ENCODE measurements around the gene FAM114A2. TPM values are rescaled to one million over a fixed set of nuclear protein-coding genes. Genes with fewer than 3 reads are reported as not detected.
A peak's percentile ranks its signal among the peaks of the same experiment; 100 is the strongest.

Gene FAM114A2
- total and polyA plus RNA-seq, 2 donors (not counting 1 experiment from before 2014, with no cell fraction given): 28.0 to 33.9 TPM

DNA sequence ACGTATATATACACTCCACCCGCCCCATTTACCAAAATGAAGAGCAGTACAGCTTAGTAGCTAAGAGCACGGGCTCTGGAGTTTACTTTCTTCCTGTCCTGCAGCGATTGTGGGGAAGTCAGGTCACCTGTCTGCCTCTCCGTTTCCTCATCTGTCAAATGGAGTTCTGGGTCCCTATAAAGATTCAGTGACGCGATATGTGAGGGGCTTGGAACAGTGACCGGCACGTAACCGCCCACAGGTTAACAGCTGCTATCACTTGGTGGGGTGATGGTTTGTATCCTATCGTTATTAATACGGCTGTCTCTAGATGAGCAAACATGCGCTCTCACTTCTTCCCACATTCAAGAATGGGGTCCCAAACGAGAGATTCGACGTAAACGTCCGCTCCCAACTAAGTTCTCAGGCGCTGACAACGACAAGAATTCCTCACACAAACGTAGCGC, 426 bp downstream of the FAM114A2 start:
- Histone ChIP-seq H3K27ac (ENCODE audit: insufficient read depth, low read length) (peak overlapping the region; percentile 84), H3K4me3 (replicated peaks in 1 of 4; ENCODE audit: control extremely low read depth in 1 of 4, insufficient read depth in 1 of 4, low read depth in 3 of 4, low read length in 4 of 4) (peak overlapping the region; percentile 53 to 93 (median 74)), H3K9me3 (ENCODE audit: control insufficient read depth, insufficient read depth, low read depth, low read length) (no peaks in the 10 kb centered on the region), H3K36me3 (ENCODE audit: control insufficient read depth, insufficient read depth, low read length) (no peaks in the 10 kb centered on the region), H3K27me3 (ENCODE audit: control insufficient read depth, insufficient read depth, low read length) (no peaks in the 10 kb centered on the region), H3K79me2 (ENCODE audit: control insufficient read depth, insufficient read depth, low read length) (peaks cover 25% of the 10 kb centered on the region), H3K9ac (ENCODE audit: insufficient read depth, low read length) (peak overlapping the region; percentile 83), H4K20me1 (ENCODE audit: control insufficient read depth, extremely low read depth, insufficient read depth, low read length) (no peaks in the 10 kb centered on the region), H2AFZ (ENCODE audit: low read length) (peak overlapping the region; percentile 98), H3K4me2 (ENCODE audit: extremely low read depth, insufficient read depth, low read length) (peak overlapping the region; percentile 88), H3K4me1 (ENCODE audit: control insufficient read depth, extremely low read depth, insufficient read depth, low read length) (peaks cover 2% of the 10 kb centered on the region)
- TF ChIP-seq EZH2 (IDR thresholded peaks at IDR 0.05; ENCODE audit: low read length, missing control alignments): no peak
- TF ChIP-seq CTCF (conservative IDR thresholded peaks at IDR 0.05 in 1 of 2, IDR thresholded peaks at IDR 0.05 in 1 of 2; ENCODE audit: low read depth in 1 of 2, low read length in 2 of 2): no peak
- DNase-seq (ENCODE audit: low read depth in 2 of 2): no peak

GRCh38 chr5:154034944-154035343, 3.8 kb downstream of the FAM114A2 start:
- TF ChIP-seq EZH2 (IDR thresholded peaks at IDR 0.05; ENCODE audit: low read length, missing control alignments) (no peak), CTCF (conservative IDR thresholded peaks at IDR 0.05 in 1 of 2, IDR thresholded peaks at IDR 0.05 in 1 of 2; ENCODE audit: low read depth in 1 of 2, low read length in 2 of 2) (no peak)
- H4K20me1 ChIP-seq (ENCODE audit: control insufficient read depth, extremely low read depth, insufficient read depth, low read length): no peaks in the 10 kb centered on the region
- peaks cover 1% of the 10 kb centered on the region for H3K36me3 ChIP-seq (ENCODE audit: control insufficient read depth, insufficient read depth, low read length)
- no peak overlapping the region for H2AFZ ChIP-seq (ENCODE audit: low read length)
- peaks cover 2% of the 10 kb centered on the region for H3K4me1 ChIP-seq (ENCODE audit: control insufficient read depth, extremely low read depth, insufficient read depth, low read length)
- H3K9ac ChIP-seq (ENCODE audit: insufficient read depth, low read length): no peak overlapping the region
- H3K9me3 ChIP-seq (ENCODE audit: control insufficient read depth, insufficient read depth, low read depth, low read length): no peaks in the 10 kb centered on the region
- no peak overlapping the region for H3K4me3 ChIP-seq (replicated peaks in 1 of 4; ENCODE audit: control extremely low read depth in 1 of 4, insufficient read depth in 1 of 4, low read depth in 3 of 4, low read length in 4 of 4)
- DNase-seq (ENCODE audit: low read depth in 2 of 2): no peak
- H3K27ac ChIP-seq (ENCODE audit: insufficient read depth, low read length): no peak overlapping the region
- H3K4me2 ChIP-seq (ENCODE audit: extremely low read depth, insufficient read depth, low read length): no peak overlapping the region
- H3K27me3 ChIP-seq (ENCODE audit: control insufficient read depth, insufficient read depth, low read length): no peaks in the 10 kb centered on the region
- H3K79me2 ChIP-seq (ENCODE audit: control insufficient read depth, insufficient read depth, low read length): peaks cover 15% of the 10 kb centered on the region

DNA sequence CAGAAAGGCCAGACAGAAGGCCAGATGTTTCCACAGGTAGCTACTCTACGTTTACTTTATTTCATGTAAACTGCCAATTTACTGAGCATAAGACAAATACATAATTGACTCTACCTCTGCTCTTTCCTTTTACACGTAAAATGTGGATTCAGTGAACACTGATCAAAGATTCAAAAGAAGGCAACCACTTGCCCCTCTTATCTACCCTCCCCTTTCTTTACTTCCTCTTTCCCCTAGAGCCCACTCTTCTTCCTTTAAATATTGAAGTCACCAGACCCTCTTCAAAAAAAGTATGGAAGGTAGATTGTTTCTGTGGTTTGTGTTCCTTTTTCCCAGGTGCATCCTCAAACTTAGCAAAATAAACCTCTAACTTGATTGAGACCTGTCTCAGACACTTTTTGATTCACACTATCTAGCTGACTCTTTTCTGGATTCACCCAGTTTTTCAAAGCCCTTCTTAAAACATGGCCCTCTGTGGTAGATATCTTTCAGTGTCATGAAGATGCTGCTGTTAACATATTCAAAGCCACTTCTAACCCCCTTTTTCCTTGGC, 6.7 kb downstream of the FAM114A2 start:
- no peak overlapping the region for H3K4me2 ChIP-seq (ENCODE audit: extremely low read depth, insufficient read depth, low read length)
- H3K4me3 ChIP-seq (replicated peaks in 1 of 4; ENCODE audit: control extremely low read depth in 1 of 4, insufficient read depth in 1 of 4, low read depth in 3 of 4, low read length in 4 of 4): no peak overlapping the region
- DNase-seq (ENCODE audit: low read depth in 2 of 2): no peak
- no peak overlapping the region for H3K9ac ChIP-seq (ENCODE audit: insufficient read depth, low read length)
- TF ChIP-seq EZH2 (IDR thresholded peaks at IDR 0.05; ENCODE audit: low read length, missing control alignments) (no peak), CTCF (conservative IDR thresholded peaks at IDR 0.05 in 1 of 2, IDR thresholded peaks at IDR 0.05 in 1 of 2; ENCODE audit: low read depth in 1 of 2, low read length in 2 of 2) (no peak)
- H2AFZ ChIP-seq (ENCODE audit: low read length): no peak overlapping the region
- H3K27me3 ChIP-seq (ENCODE audit: control insufficient read depth, insufficient read depth, low read length): no peaks in the 10 kb centered on the region
- no peaks in the 10 kb centered on the region for H3K9me3 ChIP-seq (ENCODE audit: control insufficient read depth, insufficient read depth, low read depth, low read length)
- peaks cover 1% of the 10 kb centered on the region for H3K79me2 ChIP-seq (ENCODE audit: control insufficient read depth, insufficient read depth, low read length)
- no peak overlapping the region for H3K27ac ChIP-seq (ENCODE audit: insufficient read depth, low read length)
- no peaks in the 10 kb centered on the region for H3K4me1 ChIP-seq (ENCODE audit: control insufficient read depth, extremely low read depth, insufficient read depth, low read length)
- no peaks in the 10 kb centered on the region for H4K20me1 ChIP-seq (ENCODE audit: control insufficient read depth, extremely low read depth, insufficient read depth, low read length)
- peaks cover 1% of the 10 kb centered on the region for H3K36me3 ChIP-seq (ENCODE audit: control insufficient read depth, insufficient read depth, low read length)

All from fibroblast of lung (primary cell).